ENCODE measurements around the gene EPB41L3. TPM values are rescaled to one million over a fixed set of nuclear protein-coding genes. Genes with fewer than 3 reads are reported as not detected.

Gene EPB41L3
- total RNA-seq, 1 experiment from 2014 or later = 16.1 TPM

- Histone ChIP-seq H3K4me2 (ENCODE audit: insufficient read depth, insufficient read length, low read length) (no peak overlapping the region), H3K18ac (ENCODE audit: insufficient read length, low read depth, low read length) (no peak overlapping the region), H3K23me2 (ENCODE audit: insufficient read length, low read depth, low read length, poor library complexity, severe bottlenecking) (no peaks in the 10 kb centered on the region), H3T11ph (ENCODE audit: low read length) (no peak overlapping the region), H3K14ac (ENCODE audit: insufficient read depth, low read length) (no peak overlapping the region), H3K27ac (ENCODE audit: insufficient read length, low read depth, low read length) (no peak overlapping the region), H3K9ac (ENCODE audit: extremely low read depth, insufficient read length, low read length) (no peak overlapping the region), H3K79me2 (ENCODE audit: insufficient read depth, low read length) (no peaks in the 10 kb centered on the region), H3K4me1 (ENCODE audit: insufficient read depth, low read length) (no peaks in the 10 kb centered on the region), H2BK120ac (ENCODE audit: low read depth, low read length, poor library complexity, severe bottlenecking) (no peak overlapping the region), H4K91ac (ENCODE audit: insufficient read length, low read depth, low read length) (no peak overlapping the region), H2BK12ac (ENCODE audit: insufficient read length, low read depth, low read length) (no peak overlapping the region), H2BK15ac (ENCODE audit: low read depth, low read length) (no peak overlapping the region), H3K9me3 (ENCODE audit: control insufficient read depth, low read depth, low read length) (no peaks in the 10 kb centered on the region), H3K27me3 (ENCODE audit: insufficient read depth, low read length) (no peaks in the 10 kb centered on the region), H4K5ac (ENCODE audit: insufficient read length, low read depth, low read length) (no peak overlapping the region), H3K4ac (ENCODE audit: low read depth, low read length) (no peak overlapping the region), H4K8ac (replicated peaks; ENCODE audit: insufficient read length, low read depth, low read length) (no peak overlapping the region), H2AK5ac (ENCODE audit: insufficient read length, low read length) (no peak overlapping the region), H3K56ac (ENCODE audit: insufficient read length, low read depth, low read length) (no peak overlapping the region), H4K20me1 (ENCODE audit: control insufficient read depth, insufficient read depth, insufficient read length) (no peaks in the 10 kb centered on the region), H2AFZ (ENCODE audit: low read length) (no peak overlapping the region), H2BK5ac (ENCODE audit: insufficient read length, low read length) (no peak overlapping the region), H3K79me1 (ENCODE audit: insufficient read depth, low read depth, low read length, poor library complexity, severe bottlenecking) (no peaks in the 10 kb centered on the region), H3K23ac (ENCODE audit: insufficient read length, low read depth, low read length) (no peak overlapping the region), H2BK20ac (ENCODE audit: low read depth, low read length, poor library complexity, severe bottlenecking) (no peak overlapping the region)
- Mint-ChIP-seq H3K9me3 (no peaks in the 10 kb centered on the region), H3K27me3 (ENCODE audit: low read depth) (no peaks in the 10 kb centered on the region), H3K27ac (no peak overlapping the region), H3K4me1 (peaks cover 4 to 14% of the 10 kb centered on the region in 2 experiments), H3K36me3 (ENCODE audit: insufficient read depth in 1 of 3, low read depth in 3 of 3) (no peaks in the 10 kb centered on the region), H3K4me3 (no peak overlapping the region)
- TF ChIP-seq CTCF (conservative IDR thresholded peaks at IDR 0.05) = no peak
- no CpG with 5 or more reads among the region's 3 CpGs for WGBS (ENCODE audit: extremely low coverage, insufficient read length, low lambda C conversion rate)
- DNase-seq = no peak
Measured at GRCh38 chr18:5529471-5529870, 14.3 kb downstream of the EPB41L3 start.

All from H9 (cell line).